GM12878 (cell line): Measurements from ENCODE around the gene SRSF2. TPM values are rescaled to one million over a fixed set of nuclear protein-coding genes. Genes with fewer than 3 reads are reported as not detected.

ENCODE experiments used
- ATAC-seq: fragments of 200-7000 bp; cut with Tn5 transposase; 3 replicates; pipeline ENCODE4 v1.9.1; 2020; ENCODE audit warnings: mild to moderate bottlenecking, moderate library complexity
- BruUV-seq: library from RNA; stranded (reverse); fragments of 400-500 nt; replicated peaks from 2 replicates; lab custom pipeline; 2021; lab: Mats Ljungman, UMichigan
- CTCF ChIA-PET: fragments of 300-600 bp; sonication (Branson Sonifier 250); formaldehyde crosslinking; extraction: SDS; loops from one replicate; lab custom pipeline; 2021; ENCODE audit warnings: inconsistent platforms; lab: Yijun Ruan, JAX
- POLR2A ChIA-PET: fragments of 350-600 bp; formaldehyde crosslinking; extraction: SDS; loops from one replicate; lab custom pipeline; 2021; ENCODE audit warnings: inconsistent platforms; lab: Charles Lee
- RAD21 ChIA-PET: fragments of 300-600 bp; sonication (Branson Sonifier 250); formaldehyde crosslinking; loops from one replicate; lab custom pipeline; 2023; ENCODE audit warnings: antibody characterized with exemption; ENCODE audit not compliant: unreplicated experiment; lab: Charles Lee
- SMC1A ChIA-PET: fragments of 300-600 bp; sonication (Branson Sonifier 250); formaldehyde crosslinking; loops from one replicate; lab custom pipeline; 2023; ENCODE audit not compliant: unreplicated experiment, uncharacterized antibody; lab: Charles Lee
- DNase-seq: peaks from one replicate; pipeline ENCODE4 v3.0.0-alpha.2; 2011; ENCODE audit warnings: low read depth, low spot score
- FAIRE-seq: peaks from 3 replicates; lab custom pipeline; 2011; peaks lifted over from hg19 to GRCh38; lab: Jason Lieb, UNC
- H2AFZ ChIP-seq: 2 replicates; pipeline ENCODE4 v1.6.0; 2011; ENCODE audit warnings: low read depth, low read length, control low read depth; ENCODE audit not compliant: control insufficient read depth
- H3K27ac ChIP-seq: 2 replicates; pipeline ENCODE4 v1.5.1; 2011; ENCODE audit warnings: control low read depth; ENCODE audit not compliant: control insufficient read depth, insufficient read depth
- H3K27me3 ChIP-seq, 2 experiments: replicated peaks in 1 of 2; 2 replicates each; pipeline versions ENCODE4 v1.6.0 to v1.6.1; 2011; ENCODE audit warnings: low read length in 1 of 2; ENCODE audit not compliant: control insufficient read depth in 2 of 2, insufficient read depth in 2 of 2
- H3K36me3 ChIP-seq, 2 experiments: 2 replicates each; pipeline ENCODE4 v1.5.1; 2011; ENCODE audit warnings: low read length in 1 of 2; ENCODE audit not compliant: control insufficient read depth in 2 of 2, insufficient read depth in 2 of 2
- H3K4me1 ChIP-seq: 2 replicates; pipeline ENCODE4 v1.6.1; 2011; ENCODE audit warnings: mild to moderate bottlenecking, low read length, moderate library complexity, mixed read lengths; ENCODE audit not compliant: control insufficient read depth, insufficient read depth
- H3K4me2 ChIP-seq: 2 replicates; pipeline ENCODE4 v1.6.0; 2011; ENCODE audit warnings: control low read depth; ENCODE audit not compliant: control insufficient read depth, insufficient read depth
- H3K4me3 ChIP-seq: fragments of 200-600 bp; sonication (generic); 2 replicates; pipeline ENCODE4 v1.5.1; 2016
- H3K79me2 ChIP-seq: 2 replicates; pipeline ENCODE4 v1.6.0; 2011; ENCODE audit warnings: low read length; ENCODE audit not compliant: control insufficient read depth, insufficient read depth
- H3K9ac ChIP-seq: 2 replicates; pipeline ENCODE4 v1.8.0; 2011; ENCODE audit warnings: low read length, control low read depth, mixed read lengths; ENCODE audit not compliant: control insufficient read depth, insufficient read depth
- H3K9me3 ChIP-seq: replicated peaks from 3 replicates; pipeline ENCODE4 v1.5.1; 2011; ENCODE audit warnings: mild to moderate bottlenecking, low read length; ENCODE audit not compliant: control insufficient read depth, insufficient read depth
- H4K20me1 ChIP-seq: 2 replicates; pipeline ENCODE4 v1.6.0; 2011; ENCODE audit not compliant: control insufficient read depth, insufficient read depth
- ATF7 ChIP-seq: fragments of 450-650 bp; IDR thresholded peaks from 2 replicates; pipeline ENCODE4 v1.6.1; 2016; ENCODE audit warnings: low read depth, mild to moderate bottlenecking
- BMI1 ChIP-seq: fragments of 450-650 bp; IDR thresholded peaks from 2 replicates; pipeline ENCODE4 v1.6.1; 2016; ENCODE audit warnings: mild to moderate bottlenecking, moderate library complexity, borderline replicate concordance
- E4F1 ChIP-seq: fragments of 450-650 bp; IDR thresholded peaks from 2 replicates; pipeline ENCODE4 v1.6.1; 2018; ENCODE audit warnings: borderline replicate concordance, mild to moderate bottlenecking; ENCODE audit not compliant: partially characterized antibody
- GATAD2B ChIP-seq: fragments of 450-650 bp; conservative IDR thresholded peaks from 2 replicates; pipeline ENCODE4 v1.6.1; 2017; ENCODE audit warnings: low read depth, mild to moderate bottlenecking, moderate library complexity
- MTA3 ChIP-seq: IDR thresholded peaks from 2 replicates; pipeline ENCODE4 v1.6.1; 2012; ENCODE audit warnings: low read length, inconsistent platforms, borderline replicate concordance
- NR2C2 ChIP-seq: IDR thresholded peaks from 2 replicates; pipeline ENCODE4 v1.6.1; 2011; ENCODE audit warnings: borderline replicate concordance, low read depth; ENCODE audit not compliant: control insufficient read depth, insufficient read length
- POLR2AphosphoS2 ChIP-seq: IDR thresholded peaks from 2 replicates; pipeline ENCODE4 v1.6.1; 2011; ENCODE audit warnings: low read depth, mild to moderate bottlenecking, low read length, improper control_type of control experiment, moderate library complexity
- TAF1 ChIP-seq: IDR thresholded peaks from 2 replicates; pipeline ENCODE4 v1.6.1; 2011; ENCODE audit warnings: mild to moderate bottlenecking, low read depth, low read length, borderline replicate concordance
- WRNIP1 ChIP-seq: IDR thresholded peaks from 2 replicates; pipeline ENCODE4 v1.6.1; 2011; ENCODE audit warnings: low read depth, low read length, improper control_type of control experiment, borderline replicate concordance
- ZBTB33 ChIP-seq: fragments of 450-650 bp; IDR thresholded peaks from 2 replicates; pipeline ENCODE4 v1.6.1; 2017; ENCODE audit warnings: mild to moderate bottlenecking
- WGBS: methylation state at CpG from one replicate; pipeline ENCODE4 v1.1.6; 2016; ENCODE audit warnings: low lambda C conversion rate; ENCODE audit not compliant: insufficient replicate concordance, insufficient coverage; ENCODE audit errors: missing lambda C conversion rate; 5-methylcytosine and 5-hydroxymethylcytosine counted together
- in situ Hi-C: fragments of 300-500 bp; cut with MboI; formaldehyde crosslinking; loops from 9 replicates; pipeline ENCODE4 v1.14.3; 2018; ENCODE audit warnings: mixed read lengths
- intact Hi-C: fragments of 100-400 bp; cut with micrococcal nuclease; formaldehyde crosslinking; loops from one replicate; pipeline ENCODE4 v1.14.2; 2022; ENCODE audit not compliant: unreplicated experiment
- microRNA counts: library from miRNA; unstranded; fragments of <30 nt; microRNA quantifications from one replicate; lab custom pipeline; 2016
- microRNA-seq: library from miRNA; unstranded; fragments of <30 nt; microRNA quantifications from one replicate; pipeline ENCODE4, GENCODE V29; 2018
- polyA plus RNA-seq, 11 experiments: library from polyadenylated mRNA; depleted of rRNA in 4 of 11; unstranded in 6 of 11; stranded (reverse) in 5 of 11; fragments of >200 nt; fragmentation: Nextera tagmentation in 4 of 11; fragmentation: Illumina TruSeq in 1 of 11; extraction: Ambion mirVana in 4 of 11; extraction: Trizol in 1 of 11; gene quantifications; 1 replicate in 1 of 11; 2 replicates in 10 of 11; pipeline versions ENCODE4 v1.2.1 to v1.2.3, GENCODE V29; 2011 to 2016; ENCODE audit warnings: inconsistent platforms in 2 of 11, missing spikeins in 2 of 11, low read depth in 1 of 11
- small RNA-seq: library from RNA; depleted of rRNA; stranded (forward); fragments of <200 nt; gene quantifications from one replicate; pipeline ENCODE3, GENCODE V24; 2014
- total RNA-seq, 4 experiments: library from RNA; depleted of rRNA in 3 of 4; stranded (reverse); fragments of >200 nt in 3 of 4; fragmentation: Illumina TruSeq in 1 of 4; extraction: Trizol in 1 of 4; gene quantifications; 2 replicates each; pipeline versions ENCODE4 v1.2.1 to v1.2.3, GENCODE V29; 2013 to 2021

SRSF2 gene
- total and polyA plus RNA-seq, 10 of the 15 experiments (the other 5 are each of a cell fraction or from before 2014, with no cell fraction given): 225 to 795 (median 410) TPM

GRCh38 chr17:76685366-76685765 lies 51.8 kb downstream of the SRSF2 start (continued):
- TF ChIP-seq GATAD2B (no peak), POLR2AphosphoS2 (no peak), E4F1 (no peak), WRNIP1 (no peak), MTA3 (no peak), TAF1 (no peak), ZBTB33 (no peak), NR2C2 (no peak), ATF7 (no peak)

GRCh38 chr17:76684756-76685155 lies 52.4 kb downstream of the SRSF2 start:
- ChIA-PET SMC1A (no interaction called here), CTCF (interaction anchor here (1.0 to 3.0 kb wide), 2 partner anchors 29 to 90 kb away, joined by 3 to 9 read pairs; no protein-coding TSS in a partner anchor), RAD21 (no interaction called here), POLR2A (no interaction called here)
- H2AFZ ChIP-seq: no peak overlapping the region
- no peaks in the 10 kb centered on the region for H3K4me1 ChIP-seq
- H3K9me3 ChIP-seq: no peaks in the 10 kb centered on the region
- H3K4me2 ChIP-seq: no peak overlapping the region
- peaks cover 0 to 1% of the 10 kb centered on the region in 2 experiments; a peak in 2 of 4 replicates for H3K27me3 ChIP-seq
- intact Hi-C loops (no loop called here), in situ Hi-C loops (loop anchor here (5.0 kb wide), 1 partner anchor 162 kb away; no protein-coding TSS in a partner anchor)
- no peaks in the 10 kb centered on the region for H3K36me3 ChIP-seq
- no peak overlapping the region for H3K9ac ChIP-seq
- H4K20me1 ChIP-seq: no peaks in the 10 kb centered on the region
- 34% methylated on average over 7 of the region's 7 CpGs for WGBS
- FAIRE-seq: no peak
- no peak for DNase-seq
- ATAC-seq: no peak
- BruUV-seq: no TSS peak
- H3K79me2 ChIP-seq: no peaks in the 10 kb centered on the region
- H3K4me3 ChIP-seq: no peak overlapping the region
- no peak overlapping the region for H3K27ac ChIP-seq
- no peak for TF ChIP-seq BMI1

MicroRNAs encoded within 50 kb of the gene (microRNA counts, 767-probe panel; counts per million panel counts)
- microRNA hsa-miR-636 (lab: Ali Mortazavi, UCI): 55.3 counts per million

Small RNA genes lying within 50 kb of the gene (microRNA-seq; reads per million reads assigned to microRNA genes)
- gene MIR636: 4.1 reads per million, percentile 24 among the genes with 10 or more reads in this experiment

Small RNA genes lying within 50 kb of the gene (small RNA-seq; reads per million reads assigned to genes)
- gene AC005837.3 (not detected), gene RF02271 (not detected), gene RNU6-97P (not detected), gene RNY4P36 (0.16 reads per million)

Other genes starting within 250 kb of the SRSF2 start
Only the 7 nearest of the 10 such genes appear.
- gene ST6GALNAC2, start 151.5 kb downstream of the SRSF2 start, total RNA-seq (2014; rRNA removed): 0.23 TPM in 1 of 2 replicates, not detected in the other
- not detected in 2 replicates for gene ST6GALNAC2, start 151.5 kb downstream of the SRSF2 start, total RNA-seq (2014; rRNA removed; fragmentation: Illumina TruSeq; extraction: Trizol)
- gene ST6GALNAC2, start 151.5 kb downstream of the SRSF2 start, total RNA-seq (2021): 0.13 and 0.41 TPM in 2 replicates
- 0.08 and 0.17 TPM in 2 replicates for gene ST6GALNAC2, start 151.5 kb downstream of the SRSF2 start, polyA plus RNA-seq (2011; rRNA removed)
- gene ST6GALNAC2, start 151.5 kb downstream of the SRSF2 start, polyA plus RNA-seq (2014; fragmentation: Illumina TruSeq; extraction: Trizol): not detected in 2 replicates
- not detected for gene ST6GALNAC2, start 151.5 kb downstream of the SRSF2 start, polyA plus RNA-seq (2014; fragmentation: Nextera tagmentation; extraction: Ambion mirVana)
- 0.18 TPM in 1 of 2 replicates, not detected in the other for gene ST6GALNAC2, start 151.5 kb downstream of the SRSF2 start, polyA plus RNA-seq (2014; rRNA removed)
- under 1 TPM in 1 of 2 experiments, not detected in 1; 0.24 TPM for gene ST6GALNAC2, start 151.5 kb downstream of the SRSF2 start, polyA plus RNA-seq (2016; fragmentation: Nextera tagmentation; extraction: Ambion mirVana)
- gene ST6GALNAC1, start 93.6 kb downstream of the SRSF2 start, total RNA-seq (2014; rRNA removed): not detected in 2 replicates
- not detected in 2 replicates for gene ST6GALNAC1, start 93.6 kb downstream of the SRSF2 start, total RNA-seq (2014; rRNA removed; fragmentation: Illumina TruSeq; extraction: Trizol)
- gene ST6GALNAC1, start 93.6 kb downstream of the SRSF2 start, total RNA-seq (2021): 0.08 and 0.29 TPM in 2 replicates
- not detected in 2 replicates for gene ST6GALNAC1, start 93.6 kb downstream of the SRSF2 start, polyA plus RNA-seq (2011; rRNA removed)
- not detected in 2 replicates for gene ST6GALNAC1, start 93.6 kb downstream of the SRSF2 start, polyA plus RNA-seq (2014; fragmentation: Illumina TruSeq; extraction: Trizol)
- not detected for gene ST6GALNAC1, start 93.6 kb downstream of the SRSF2 start, polyA plus RNA-seq (2014; fragmentation: Nextera tagmentation; extraction: Ambion mirVana)
- gene ST6GALNAC1, start 93.6 kb downstream of the SRSF2 start, polyA plus RNA-seq (2014; rRNA removed): not detected in 2 replicates
- not detected for gene ST6GALNAC1, start 93.6 kb downstream of the SRSF2 start, polyA plus RNA-seq (2016; fragmentation: Nextera tagmentation; extraction: Ambion mirVana)
- gene MXRA7, start 26.4 kb downstream of the SRSF2 start, total RNA-seq (2014; rRNA removed): 0.56 and 1.9 TPM in 2 replicates
- gene MXRA7, start 26.4 kb downstream of the SRSF2 start, total RNA-seq (2014; rRNA removed; fragmentation: Illumina TruSeq; extraction: Trizol): 0.49 and 0.60 TPM in 2 replicates
- 1.1 and 1.3 TPM in 2 replicates for gene MXRA7, start 26.4 kb downstream of the SRSF2 start, total RNA-seq (2021)
- 0.15 and 0.30 TPM in 2 replicates for gene MXRA7, start 26.4 kb downstream of the SRSF2 start, polyA plus RNA-seq (2011; rRNA removed)
- gene MXRA7, start 26.4 kb downstream of the SRSF2 start, polyA plus RNA-seq (2014; fragmentation: Illumina TruSeq; extraction: Trizol): 0.96 and 3.4 TPM in 2 replicates
- gene MXRA7, start 26.4 kb downstream of the SRSF2 start, polyA plus RNA-seq (2014; fragmentation: Nextera tagmentation; extraction: Ambion mirVana): under 1 TPM; 0.03 to 0.16 TPM
- 0.48 and 2.0 TPM in 2 replicates for gene MXRA7, start 26.4 kb downstream of the SRSF2 start, polyA plus RNA-seq (2014; rRNA removed)
- gene MXRA7, start 26.4 kb downstream of the SRSF2 start, polyA plus RNA-seq (2016; fragmentation: Nextera tagmentation; extraction: Ambion mirVana): under 1 TPM; 0.08 to 0.18 TPM
- 17.0 and 18.2 TPM in 2 replicates for gene JMJD6, start 10.7 kb downstream of the SRSF2 start, total RNA-seq (2014; rRNA removed)
- 16.7 and 19.2 TPM in 2 replicates for gene JMJD6, start 10.7 kb downstream of the SRSF2 start, total RNA-seq (2014; rRNA removed; fragmentation: Illumina TruSeq; extraction: Trizol)
- gene JMJD6, start 10.7 kb downstream of the SRSF2 start, total RNA-seq (2021): 26.8 and 30.4 TPM in 2 replicates
- gene JMJD6, start 10.7 kb downstream of the SRSF2 start, polyA plus RNA-seq (2011; rRNA removed): 12.5 and 22.5 TPM in 2 replicates
- 19.1 and 21.8 TPM in 2 replicates for gene JMJD6, start 10.7 kb downstream of the SRSF2 start, polyA plus RNA-seq (2014; fragmentation: Illumina TruSeq; extraction: Trizol)
- gene JMJD6, start 10.7 kb downstream of the SRSF2 start, polyA plus RNA-seq (2014; fragmentation: Nextera tagmentation; extraction: Ambion mirVana): 1 to 10 TPM; 1.2 to 6.5 TPM
- gene JMJD6, start 10.7 kb downstream of the SRSF2 start, polyA plus RNA-seq (2014; rRNA removed): 24.2 and 27.6 TPM in 2 replicates
- gene JMJD6, start 10.7 kb downstream of the SRSF2 start, polyA plus RNA-seq (2016; fragmentation: Nextera tagmentation; extraction: Ambion mirVana): 10 to 100 TPM; 32.6 to 36.0 TPM
- 32.0 and 33.4 TPM in 2 replicates for gene METTL23, start 10.5 kb downstream of the SRSF2 start, total RNA-seq (2014; rRNA removed)
- gene METTL23, start 10.5 kb downstream of the SRSF2 start, total RNA-seq (2014; rRNA removed; fragmentation: Illumina TruSeq; extraction: Trizol): 23.2 and 26.7 TPM in 2 replicates
- 25.6 and 28.0 TPM in 2 replicates for gene METTL23, start 10.5 kb downstream of the SRSF2 start, total RNA-seq (2021)
- 52.0 and 64.0 TPM in 2 replicates for gene METTL23, start 10.5 kb downstream of the SRSF2 start, polyA plus RNA-seq (2011; rRNA removed)
- 29.9 and 44.8 TPM in 2 replicates for gene METTL23, start 10.5 kb downstream of the SRSF2 start, polyA plus RNA-seq (2014; fragmentation: Illumina TruSeq; extraction: Trizol)
- gene METTL23, start 10.5 kb downstream of the SRSF2 start, polyA plus RNA-seq (2014; fragmentation: Nextera tagmentation; extraction: Ambion mirVana): 10 to 100 TPM; 27.3 to 29.4 TPM
- 35.0 and 42.7 TPM in 2 replicates for gene METTL23, start 10.5 kb downstream of the SRSF2 start, polyA plus RNA-seq (2014; rRNA removed)
- gene METTL23, start 10.5 kb downstream of the SRSF2 start, polyA plus RNA-seq (2016; fragmentation: Nextera tagmentation; extraction: Ambion mirVana): 10 to 100 TPM; 61.4 to 61.5 TPM
- gene MFSD11, start 788 bp upstream of the SRSF2 start, total RNA-seq (2014; rRNA removed): 18.9 and 21.1 TPM in 2 replicates
- 13.0 and 13.7 TPM in 2 replicates for gene MFSD11, start 788 bp upstream of the SRSF2 start, total RNA-seq (2014; rRNA removed; fragmentation: Illumina TruSeq; extraction: Trizol)
- 13.6 and 13.9 TPM in 2 replicates for gene MFSD11, start 788 bp upstream of the SRSF2 start, total RNA-seq (2021)
- 19.4 TPM in 2 replicates for gene MFSD11, start 788 bp upstream of the SRSF2 start, polyA plus RNA-seq (2011; rRNA removed)
- gene MFSD11, start 788 bp upstream of the SRSF2 start, polyA plus RNA-seq (2014; fragmentation: Illumina TruSeq; extraction: Trizol): 10.0 and 11.0 TPM in 2 replicates
- 10 to 100 TPM; 11.2 to 15.8 TPM for gene MFSD11, start 788 bp upstream of the SRSF2 start, polyA plus RNA-seq (2014; fragmentation: Nextera tagmentation; extraction: Ambion mirVana)
- gene MFSD11, start 788 bp upstream of the SRSF2 start, polyA plus RNA-seq (2014; rRNA removed): 15.3 and 16.5 TPM in 2 replicates
- 10 to 100 TPM; 17.0 to 19.0 TPM for gene MFSD11, start 788 bp upstream of the SRSF2 start, polyA plus RNA-seq (2016; fragmentation: Nextera tagmentation; extraction: Ambion mirVana)
- gene MGAT5B, start 131.1 kb upstream of the SRSF2 start, total RNA-seq (2014; rRNA removed): not detected in 2 replicates
- gene MGAT5B, start 131.1 kb upstream of the SRSF2 start, total RNA-seq (2014; rRNA removed; fragmentation: Illumina TruSeq; extraction: Trizol): not detected in 2 replicates
- gene MGAT5B, start 131.1 kb upstream of the SRSF2 start, total RNA-seq (2021): 0.13 TPM in 1 of 2 replicates, not detected in the other
- gene MGAT5B, start 131.1 kb upstream of the SRSF2 start, polyA plus RNA-seq (2011; rRNA removed): not detected in 2 replicates
- not detected in 2 replicates for gene MGAT5B, start 131.1 kb upstream of the SRSF2 start, polyA plus RNA-seq (2014; fragmentation: Illumina TruSeq; extraction: Trizol)
- not detected for gene MGAT5B, start 131.1 kb upstream of the SRSF2 start, polyA plus RNA-seq (2014; fragmentation: Nextera tagmentation; extraction: Ambion mirVana)
- not detected in 2 replicates for gene MGAT5B, start 131.1 kb upstream of the SRSF2 start, polyA plus RNA-seq (2014; rRNA removed)
- gene MGAT5B, start 131.1 kb upstream of the SRSF2 start, polyA plus RNA-seq (2016; fragmentation: Nextera tagmentation; extraction: Ambion mirVana): not detected